Neural cell (in vitro differentiated cells): ENCODE measurements around the gene IRF2BPL.

Experiments used
- CTCF ChIP-seq: fragments of 450-650 bp; IDR thresholded peaks from 2 replicates; pipeline ENCODE4 v1.5.1; 2014; ENCODE audit warnings: antibody characterized with exemption, mild to moderate bottlenecking, moderate library complexity; ENCODE audit not compliant: poor library complexity, severe bottlenecking
- EZH2 ChIP-seq: fragments of 200-600, 300-800 bp; shearing (Covaris generic), sonication (generic); IDR thresholded peaks from 2 replicates; pipeline ENCODE4 v1.6.1; 2014; ENCODE audit warnings: antibody characterized with exemption, low read length, borderline replicate concordance, mild to moderate bottlenecking; ENCODE audit not compliant: insufficient read depth, poor library complexity, severe bottlenecking
- POLR2AphosphoS5 ChIP-seq: IDR thresholded peaks from 2 replicates; pipeline ENCODE4 v1.6.1; 2012
- RAD21 ChIP-seq: fragments of 450-650 bp; conservative IDR thresholded peaks from 2 replicates; pipeline ENCODE4 v1.6.1; 2014; ENCODE audit warnings: antibody characterized with exemption, mild to moderate bottlenecking, moderate library complexity

DNA sequence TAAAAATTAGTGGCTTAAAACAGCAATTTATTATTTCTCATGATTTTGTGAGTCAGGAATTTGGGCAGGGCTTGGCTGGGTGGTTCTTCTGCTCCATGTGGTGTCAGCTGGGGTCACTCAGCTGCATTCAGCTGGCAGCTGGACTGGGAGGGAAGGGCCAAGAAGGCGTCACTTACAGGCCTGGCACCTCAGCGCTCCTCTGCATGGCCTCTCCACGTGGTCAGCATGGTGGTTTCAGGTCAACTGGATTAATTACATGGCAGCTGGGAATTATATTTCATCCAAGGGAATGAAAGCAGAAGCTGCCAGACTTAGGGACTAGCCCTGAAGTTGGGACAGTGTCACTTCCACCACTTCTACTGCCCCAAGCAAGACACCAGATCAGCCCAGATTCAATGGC lies 27.5 kb upstream of the IRF2BPL start:
- no peak for TF ChIP-seq POLR2AphosphoS5
- no peak for TF ChIP-seq CTCF
- TF ChIP-seq EZH2, result no peak
- TF ChIP-seq RAD21, result no peak
